Small intestine (tissue), 7 donors: ENCODE data around the gene PBX4. TPM values are rescaled to one million over a fixed set of nuclear protein-coding genes. Genes with fewer than 3 reads are reported as not detected.

Source experiments
- DNase-seq, 2 donors: peaks; one replicate each; pipeline versions ENCODE4 v3.0.0 to v3.0.0-alpha.2; 2013
- FAIRE-seq: peaks from 2 replicates; lab custom pipeline; 2012; peaks lifted over from hg19 to GRCh38; lab: Jason Lieb, UNC
- H3K27ac ChIP-seq, 3 donors: one replicate each; pipeline ENCODE4 v1.5.1; 2013; ENCODE audit warnings: low read length in 2 of 3, mild to moderate bottlenecking in 2 of 3, control low read depth in 1 of 3, inconsistent platforms in 1 of 3, low read depth in 1 of 3, moderate library complexity in 1 of 3
- H3K27me3 ChIP-seq, 3 donors: one replicate each; pipeline ENCODE4 v1.6.1; 2013; ENCODE audit warnings: low read length in 3 of 3, inconsistent platforms in 1 of 3; ENCODE audit not compliant: control insufficient read depth in 3 of 3, insufficient read depth in 3 of 3
- H3K36me3 ChIP-seq, 3 donors: one replicate each; pipeline ENCODE4 v1.6.1; 2013; ENCODE audit warnings: low read length in 3 of 3, inconsistent platforms in 1 of 3, low read depth in 1 of 3, mild to moderate bottlenecking in 1 of 3, moderate library complexity in 1 of 3; ENCODE audit not compliant: control insufficient read depth in 3 of 3, insufficient read depth in 2 of 3
- H3K4me1 ChIP-seq, 3 donors: one replicate each; pipeline ENCODE4 v1.6.1; 2013; ENCODE audit warnings: low read length in 2 of 3, inconsistent platforms in 1 of 3, low read depth in 1 of 3, mild to moderate bottlenecking in 1 of 3, moderate library complexity in 1 of 3; ENCODE audit not compliant: control insufficient read depth in 3 of 3, insufficient read depth in 2 of 3
- H3K4me3 ChIP-seq, 3 donors: one replicate each; pipeline ENCODE4 v1.5.1; 2013; ENCODE audit warnings: low read length in 3 of 3, control low read depth in 1 of 3, inconsistent platforms in 1 of 3, low read depth in 1 of 3, mild to moderate bottlenecking in 1 of 3, moderate library complexity in 1 of 3
- H3K9me3 ChIP-seq, 2 donors: one replicate each; pipeline ENCODE4 v1.6.1; 2013; ENCODE audit warnings: low read depth in 1 of 2, low read length in 1 of 2; ENCODE audit not compliant: control insufficient read depth in 2 of 2, insufficient read depth in 1 of 2
- WGBS, 3 donors: extraction: QIAGEN DNeasy Blood & Tissue Kit; methylation state at CpG; one replicate each; pipeline ENCODE4 v1.1.7; 2013; 5-methylcytosine and 5-hydroxymethylcytosine counted together
- polyA plus RNA-seq, 4 donors: library from polyadenylated mRNA; stranded (reverse) in 3 of 4; unstranded in 1 of 4; fragments of 200-250 nt in 3 of 4; fragments of 120-200 nt in 1 of 4; gene quantifications; one replicate each; pipeline versions ENCODE4 v1.2.1 to v1.2.3, GENCODE V29; 2013
- donor health status: healthy with polysubstance abuse.
- donor health status: control.
- donor health status: control.
- donor health status: Bipolar disorder and iron deficiency.
- donor health status: healthy.

The PBX4 gene
- polyA plus RNA-seq, 4 donors = 0.81 to 2.5 (median 1.4) TPM

- H3K4me1 ChIP-seq = no peaks in the 10 kb centered on the region
- H3K27ac ChIP-seq = no peak overlapping the region
- WGBS, 3 donors = 57 to 58% (median 57%) methylated on average over 13 of the region's 13 CpGs
- no peaks in the 10 kb centered on the region for H3K27me3 ChIP-seq
- H3K9me3 ChIP-seq = peaks cover 0 to 5% of the 10 kb centered on the region in 2 donors
- H3K36me3 ChIP-seq = no peaks in the 10 kb centered on the region
- H3K4me3 ChIP-seq = no peak overlapping the region
- FAIRE-seq (no peak), DNase-seq (no peak)
These were observed 69.3 kb downstream of the PBX4 start for GRCh38 chr19:19548915-19549759.

- no peaks in the 10 kb centered on the region for H3K27me3 ChIP-seq
These were observed 70.7 kb downstream of the PBX4 start for GRCh38 chr19:19547674-19548336.

GRCh38 chr19:19546751-19547162, 71.7 kb downstream of the PBX4 start:
- DNase-seq (no peak), FAIRE-seq (no peak)
- Histone ChIP-seq H3K4me1 (no peaks in the 10 kb centered on the region), H3K36me3 (no peaks in the 10 kb centered on the region), H3K4me3 (no peak overlapping the region), H3K27me3 (peaks cover 0 to 3% (median 0%) of the 10 kb centered on the region in 3 donors), H3K27ac (no peak overlapping the region), H3K9me3 (peaks cover 0 to 5% of the 10 kb centered on the region in 2 donors)
- 25 to 64% (median 40%) methylated on average over 19 of the region's 19 CpGs for WGBS, 3 donors

More at GRCh38 chr19:19547674-19548336, 70.7 kb downstream of the PBX4 start:
- 45 to 69% (median 49%) methylated on average over 14 to 15 of the region's 15 CpGs for WGBS, 3 donors
- FAIRE-seq = no peak
- no peaks in the 10 kb centered on the region for H3K36me3 ChIP-seq
- no peak for DNase-seq
- no peak overlapping the region for H3K27ac ChIP-seq
- H3K9me3 ChIP-seq = peaks cover 0 to 5% of the 10 kb centered on the region in 2 donors
- no peaks in the 10 kb centered on the region for H3K4me1 ChIP-seq
- H3K4me3 ChIP-seq = no peak overlapping the region

- Histone ChIP-seq H3K4me3 (no peak overlapping the region), H3K36me3 (no peaks in the 10 kb centered on the region), H3K27ac (no peak overlapping the region), H3K4me1 (peaks cover 0 to 3% (median 2%) of the 10 kb centered on the region in 3 donors), H3K27me3 (peaks cover 0 to 13% (median 0%) of the 10 kb centered on the region in 3 donors), H3K9me3 (no peaks in the 10 kb centered on the region)
- FAIRE-seq = no peak
- WGBS, 3 donors = 91 to 96% (median 91%) methylated on average over 13 to 23 of the region's 23 CpGs
- DNase-seq = no peak
These were observed 72.8 kb downstream of the PBX4 start for GRCh38 chr19:19545707-19546106.

GRCh38 chr19:19544954-19545591, 73.4 kb downstream of the PBX4 start:
- DNase-seq = no peak
- Histone ChIP-seq H3K4me3 (no peak overlapping the region), H3K36me3 (no peaks in the 10 kb centered on the region), H3K9me3 (no peaks in the 10 kb centered on the region), H3K27ac (no peak overlapping the region), H3K27me3 (peaks cover 0 to 17% (median 0%) of the 10 kb centered on the region in 3 donors), H3K4me1 (peaks cover 0 to 3% (median 2%) of the 10 kb centered on the region in 3 donors)
- WGBS, 3 donors = 93% methylated on average over 34 to 53 of the region's 53 CpGs
- FAIRE-seq = no peak

- Histone ChIP-seq H3K4me3 (no peak overlapping the region), H3K27ac (no peak overlapping the region), H3K36me3 (no peaks in the 10 kb centered on the region), H3K4me1 (peaks cover 0 to 3% (median 2%) of the 10 kb centered on the region in 3 donors), H3K27me3 (peaks cover 0 to 24% (median 3%) of the 10 kb centered on the region in 3 donors), H3K9me3 (no peaks in the 10 kb centered on the region)
- DNase-seq (no peak), FAIRE-seq (no peak)
- 86 to 93% (median 91%) methylated on average over 54 to 75 of the region's 75 CpGs for WGBS, 3 donors
These were observed 74.1 kb downstream of the PBX4 start for GRCh38 chr19:19544257-19544953.

GRCh38 chr19:19543640-19544039, 74.8 kb downstream of the PBX4 start:
- Histone ChIP-seq H3K36me3 (no peaks in the 10 kb centered on the region), H3K9me3 (no peaks in the 10 kb centered on the region), H3K4me3 (no peak overlapping the region), H3K27ac (no peak overlapping the region), H3K4me1 (peaks cover 0 to 4% (median 2%) of the 10 kb centered on the region in 3 donors), H3K27me3 (peaks cover 0 to 30% (median 3%) of the 10 kb centered on the region in 3 donors)
- 86 to 90% (median 89%) methylated on average over 18 to 19 of the region's 19 CpGs for WGBS, 3 donors
- DNase-seq (no peak), FAIRE-seq (no peak)
